ENCODE results near the gene DUSP8. TPM values are rescaled to one million over a fixed set of nuclear protein-coding genes. Genes with fewer than 3 reads are reported as not detected.

The DUSP8 gene
- polyA plus RNA-seq, 1 donor: 28.4 TPM

DNA sequence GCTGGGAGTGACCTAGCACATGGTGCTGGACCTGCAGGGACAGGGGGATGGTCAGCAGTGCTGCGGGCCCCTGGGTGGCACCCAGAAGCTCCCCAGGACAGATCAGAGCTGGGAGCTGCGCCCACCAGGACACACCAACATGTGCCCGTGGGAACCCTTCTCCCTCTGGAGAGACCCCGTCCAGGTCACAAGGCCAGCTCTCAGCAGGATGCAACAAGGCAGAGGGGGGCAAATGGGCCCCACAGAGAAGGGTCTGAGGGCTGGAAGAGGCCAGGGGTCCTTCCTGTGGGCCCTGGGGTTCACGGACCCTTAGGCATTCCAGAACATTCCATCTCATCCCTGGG, 6.2 kb downstream of the DUSP8 start:
- DNase-seq: no peak

DNA sequence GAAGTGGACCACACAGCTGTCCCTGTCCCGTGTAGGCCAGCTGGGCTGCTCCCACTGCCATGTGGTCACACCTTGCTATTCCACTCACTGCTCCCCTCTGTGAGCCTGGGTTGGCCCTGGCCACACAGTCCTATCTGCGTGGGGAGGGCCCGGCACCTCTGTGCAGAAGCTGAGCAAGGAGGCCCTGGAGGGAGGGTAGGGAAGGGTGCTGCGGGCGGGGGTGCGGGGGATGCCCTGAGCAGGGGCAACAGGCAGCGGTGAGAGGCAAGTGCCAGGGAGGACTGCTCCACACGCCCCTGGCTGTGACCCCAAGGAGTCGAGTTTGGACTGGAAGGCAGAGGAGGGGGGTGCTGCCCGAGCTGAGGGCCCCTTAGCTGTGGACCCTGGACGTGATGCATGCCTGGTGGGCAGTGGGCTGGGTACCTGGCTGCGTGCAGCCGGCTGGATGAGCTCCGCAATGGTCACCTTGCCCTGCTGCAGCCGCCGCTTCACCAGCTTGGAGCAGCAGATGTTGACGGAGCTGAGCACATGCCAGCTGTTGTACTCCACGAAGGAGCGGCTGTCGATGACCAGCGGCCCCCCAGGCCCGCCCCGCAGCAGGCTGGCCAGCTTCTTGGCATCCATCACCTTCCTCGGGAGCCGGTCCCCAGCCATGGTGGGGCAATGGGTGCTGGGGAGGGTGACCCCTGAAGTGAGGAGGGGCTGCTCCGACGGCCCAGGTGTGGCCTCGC, 6.7 kb downstream of the DUSP8 start:
- no peak for DNase-seq

GRCh38 chr11:1564535-1565172, 7.4 kb downstream of the DUSP8 start:
- DNase-seq: no peak

GRCh38 chr11:1563697-1564534, 8.2 kb downstream of the DUSP8 start:
- no peak for DNase-seq

- DNase-seq: no peak
Observed at GRCh38 chr11:1563149-1563638, 8.9 kb downstream of the DUSP8 start.

GRCh38 chr11:1562469-1563148, 9.5 kb downstream of the DUSP8 start:
- DNase-seq: no peak

DNA sequence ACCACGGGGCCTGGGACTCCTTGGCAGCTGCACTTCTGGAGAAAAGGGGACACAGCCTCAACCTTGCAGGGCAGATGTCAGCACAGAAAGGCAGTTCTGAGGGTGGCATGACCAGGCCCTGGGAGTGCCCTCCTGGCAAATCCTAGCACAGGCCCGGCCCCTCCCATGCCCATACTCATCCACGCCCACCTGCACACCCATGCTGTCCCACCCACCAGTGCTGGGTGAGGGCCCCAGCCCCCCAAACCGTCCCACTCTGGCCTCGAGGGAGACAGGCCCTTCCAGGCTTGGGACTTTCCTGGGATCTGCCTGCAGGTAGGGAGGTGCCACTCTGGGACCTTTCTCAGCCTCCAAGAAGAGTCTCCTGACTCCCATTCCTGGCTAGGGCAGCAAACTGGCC, 10.1 kb downstream of the DUSP8 start:
- no peak for DNase-seq

DNA sequence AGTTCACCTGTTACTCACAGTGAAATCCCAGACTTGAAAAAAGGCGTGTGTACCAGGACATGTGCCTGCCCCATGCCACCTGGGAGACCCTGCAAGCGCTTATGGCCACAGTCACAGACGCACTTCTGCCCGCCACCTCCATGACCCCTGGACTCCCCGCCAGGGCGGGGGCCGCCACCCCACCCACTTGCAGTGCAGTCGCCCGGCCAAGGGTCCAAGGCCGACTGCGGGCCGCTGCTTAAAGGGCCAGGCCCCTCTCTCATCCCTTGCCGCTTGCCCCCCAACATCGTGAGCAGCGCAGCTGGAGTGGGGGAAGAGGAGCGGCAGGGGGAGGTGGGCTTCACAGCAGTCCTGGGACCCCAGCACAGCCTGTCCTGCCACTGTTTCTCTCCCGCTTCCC, 10.8 kb downstream of the DUSP8 start:
- DNase-seq: no peak

- no peak for DNase-seq
Observed at GRCh38 chr11:1560649-1561251, 11.3 kb downstream of the DUSP8 start.

DNA sequence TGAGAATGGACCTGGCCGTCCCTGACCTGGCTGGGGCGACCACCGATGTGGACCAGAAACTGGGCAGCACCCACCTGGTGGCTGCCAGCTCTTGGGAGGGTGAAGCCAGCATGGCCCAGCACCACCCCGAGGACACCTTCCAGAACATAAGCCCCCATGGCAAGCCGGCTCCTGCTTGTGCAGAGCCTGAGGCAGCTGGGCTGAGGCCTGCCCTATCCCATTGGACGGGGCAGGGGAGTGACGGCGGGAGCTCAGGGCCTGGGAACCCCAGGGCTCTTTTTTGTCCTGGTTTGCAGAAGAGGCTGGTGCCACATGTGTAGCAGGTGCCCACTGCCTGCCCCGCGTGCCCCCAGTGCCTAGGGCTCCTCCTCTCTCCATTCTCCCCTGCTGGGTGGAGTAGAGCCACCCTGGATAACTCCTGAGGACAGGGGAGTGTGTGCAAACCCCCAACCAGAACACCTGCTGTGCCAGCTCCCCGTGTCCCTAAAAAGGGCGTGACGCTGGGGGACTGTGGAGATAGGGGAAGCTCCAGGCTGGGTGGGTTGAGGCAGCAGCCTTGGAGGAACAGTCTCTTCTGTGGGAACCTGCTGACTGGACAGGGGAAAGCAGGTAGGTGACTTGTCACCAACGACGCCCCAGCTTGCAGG, 11.9 kb downstream of the DUSP8 start:
- no peak for DNase-seq

DNA sequence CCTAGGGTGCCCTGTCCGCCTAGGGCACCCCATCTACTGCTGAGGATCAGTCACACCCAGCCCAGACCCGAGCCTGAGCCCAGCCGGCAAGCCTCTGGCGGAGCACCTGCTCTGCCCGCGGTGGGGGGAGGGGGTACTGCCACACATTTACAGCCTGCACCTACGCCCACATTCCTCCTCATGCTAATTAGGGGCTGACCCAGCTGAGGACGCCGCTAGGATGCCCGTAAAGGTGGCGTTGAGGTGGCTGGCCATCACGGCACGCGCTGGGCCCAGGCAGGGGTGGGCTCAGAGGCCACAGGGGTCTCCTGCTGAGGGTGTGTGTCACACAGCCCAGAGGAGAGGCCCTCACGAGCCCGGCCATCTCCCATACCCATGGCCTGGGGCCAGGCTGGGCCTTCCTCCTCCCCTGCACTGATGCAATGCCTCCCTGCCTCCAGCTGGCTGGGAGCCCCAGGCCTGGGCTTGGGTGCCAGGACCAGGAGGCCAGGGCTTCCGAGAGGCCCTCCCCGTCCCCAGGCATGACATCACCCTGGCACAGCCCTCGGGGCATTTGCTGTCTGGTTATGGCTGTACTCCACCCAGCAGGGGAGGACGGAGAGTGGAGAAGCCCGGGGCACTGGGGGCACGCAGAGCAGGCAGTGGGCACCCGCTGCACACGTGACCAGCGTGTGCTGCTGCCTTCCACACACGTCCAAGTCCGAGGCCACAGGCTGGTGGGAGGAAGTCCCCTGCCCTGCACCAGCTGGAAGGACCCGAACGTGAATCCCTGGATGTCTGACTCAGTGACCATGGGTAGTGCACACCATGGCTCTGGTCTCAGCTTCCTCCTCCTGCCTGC, 12.7 kb downstream of the DUSP8 start:
- peak; percentile 67 for DNase-seq

DNA sequence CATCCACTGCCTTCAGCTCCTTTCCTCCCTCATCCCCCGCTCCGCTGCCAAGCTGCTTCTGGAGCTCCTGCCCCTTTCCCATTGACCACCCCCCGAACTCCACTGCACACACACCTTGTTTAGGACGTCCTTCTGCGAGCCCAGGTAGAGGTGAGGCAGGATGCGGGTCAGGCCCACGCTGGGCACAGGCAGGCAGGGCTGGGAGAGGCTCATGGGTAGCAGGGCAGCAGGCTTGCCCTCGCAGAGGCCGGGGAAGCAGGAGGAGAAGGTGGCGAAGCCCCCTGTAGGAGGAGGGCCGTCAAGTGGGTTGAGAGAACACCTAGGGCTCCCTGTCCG, 13.3 kb downstream of the DUSP8 start:
- no peak for DNase-seq

DNA sequence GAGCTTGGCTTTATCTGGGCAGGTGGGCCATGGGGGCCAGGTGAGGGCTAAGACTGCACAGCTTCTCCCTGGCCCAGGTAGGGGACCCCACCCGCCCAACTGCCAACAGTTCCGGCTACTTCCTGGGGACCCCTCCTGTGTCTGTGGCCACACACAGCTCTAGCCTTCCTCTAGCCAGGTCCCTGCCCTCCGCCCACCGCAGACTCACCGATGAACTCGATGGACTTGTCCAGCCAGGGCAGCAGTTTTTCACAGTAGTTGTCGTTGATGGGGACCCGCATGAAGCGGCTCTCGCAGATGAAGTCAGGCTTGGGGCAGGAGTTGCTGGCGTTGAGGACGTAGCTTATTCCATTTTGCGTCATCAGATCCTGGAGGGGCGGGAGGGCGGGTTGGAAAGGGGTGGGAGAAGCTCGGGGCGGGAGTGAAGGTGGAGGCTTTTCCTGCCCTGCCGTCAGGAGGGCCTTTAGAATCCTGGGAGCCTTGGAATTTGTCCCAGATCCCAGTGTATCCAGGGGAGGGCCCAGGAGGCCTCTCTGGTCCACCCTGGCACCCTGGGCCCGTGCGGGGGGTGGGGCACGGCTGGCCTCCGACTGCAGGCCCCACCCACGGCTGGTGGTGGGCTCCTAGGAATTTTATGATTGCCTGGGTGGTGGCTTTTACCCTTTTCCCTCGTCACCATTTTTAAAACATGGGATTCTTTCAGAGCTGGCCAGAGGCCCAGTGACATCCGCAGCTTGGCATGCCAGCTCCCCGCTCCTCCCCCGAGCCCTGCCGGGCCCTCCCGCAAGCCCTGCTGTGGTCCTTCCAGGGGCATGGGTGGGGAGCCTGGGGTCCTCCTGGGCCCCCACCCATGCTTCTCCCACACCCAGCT, 13.9 kb downstream of the DUSP8 start:
- no peak for DNase-seq

GRCh38 chr11:1557051-1557884, 14.8 kb downstream of the DUSP8 start:
- DNase-seq: no peak

GRCh38 chr11:1556278-1556902, 15.7 kb downstream of the DUSP8 start:
- DNase-seq: no peak

DNA sequence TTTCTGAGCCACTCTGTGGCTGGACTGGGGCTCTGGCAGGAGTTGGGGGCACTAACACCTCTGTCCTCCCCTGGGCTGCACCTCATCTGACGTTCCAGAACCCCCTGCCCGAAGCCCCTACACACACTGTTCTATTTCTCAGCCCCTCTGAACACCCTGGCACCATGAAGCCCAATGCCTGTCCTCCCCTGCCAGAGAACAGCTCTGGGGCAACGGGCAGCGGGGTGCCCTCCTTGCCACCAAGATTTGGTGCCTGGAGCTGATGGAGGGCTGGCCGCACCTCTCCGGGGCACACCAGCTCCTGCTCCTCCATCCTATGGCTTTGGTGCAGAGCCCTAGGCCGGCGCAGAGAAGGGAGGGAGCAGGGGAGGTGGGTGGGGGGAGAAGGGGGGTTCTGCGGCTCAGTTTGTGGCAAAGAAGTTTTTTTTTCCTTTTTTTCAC, 16.3 kb downstream of the DUSP8 start:
- no peak for DNase-seq

- no peak for DNase-seq
Observed at GRCh38 chr11:1554981-1555712, 16.9 kb downstream of the DUSP8 start.
